ENCODE data around the gene RHBDL3. TPM values are rescaled to one million over a fixed set of nuclear protein-coding genes. Genes with fewer than 3 reads are reported as not detected.

The RHBDL3 gene
- total and polyA plus RNA-seq, 2 of the 8 experiments (the other 6 are each of a cell fraction or from before 2014, with no cell fraction given): 9.6 to 12.2 TPM

- Histone ChIP-seq H3K79me1 (ENCODE audit: low read depth, low read length) (no peaks in the 10 kb centered on the region), H3K36me3 (ENCODE audit: control insufficient read depth in 2 of 4, insufficient read depth in 4 of 4, low read length in 3 of 4) (no peaks in the 10 kb centered on the region), H3K27me3 (replicated peaks in 1 of 4; ENCODE audit: control insufficient read depth in 3 of 4, extremely low read depth in 1 of 4, insufficient read depth in 3 of 4, low read length in 3 of 4) (no peaks in the 10 kb centered on the region; a peak in 1 of 7 replicates), H3K4me1 (replicated peaks in 1 of 4; ENCODE audit: control insufficient read depth in 3 of 4, insufficient read depth in 4 of 4, low read length in 3 of 4) (peaks cover 5 to 7% (median 7%) of the 10 kb centered on the region in 4 experiments; a peak in 6 of 7 replicates), H3K79me2 (ENCODE audit: control insufficient read depth in 1 of 2, insufficient read depth in 2 of 2, low read length in 2 of 2) (no peaks in the 10 kb centered on the region), H3K9ac (replicated peaks in 1 of 4; ENCODE audit: extremely low read depth in 1 of 4, low read depth in 3 of 4, low read length in 3 of 4) (no peak overlapping the region), H2BK15ac (ENCODE audit: low read length) (peak overlapping the region; percentile 99; the same call in 1 of the 2 replicates), H2AFZ (ENCODE audit: low read length) (no peak overlapping the region), H3K4me2 (ENCODE audit: insufficient read depth in 1 of 2, low read depth in 2 of 2, low read length in 2 of 2) (no peak overlapping the region), H3K56ac (replicated peaks; ENCODE audit: insufficient read length, low read depth, low read length) (no peak overlapping the region), H3K23ac (ENCODE audit: insufficient read length) (no peak overlapping the region), H2BK5ac (ENCODE audit: low read depth, low read length) (peak overlapping the region; percentile 38; the same call in 1 of the 2 replicates), H3K18ac (ENCODE audit: extremely low read depth, low read length) (no peak overlapping the region), H3K14ac (ENCODE audit: insufficient read length) (no peak overlapping the region), H4K5ac (ENCODE audit: insufficient read length, low read depth, low read length) (no peak overlapping the region), H2BK20ac (ENCODE audit: low read length) (peak overlapping the region; percentile 92; the same call in 1 of the 2 replicates), H4K20me1 (replicated peaks in 1 of 2; ENCODE audit: control insufficient read depth in 1 of 2, insufficient read depth in 2 of 2, low read length in 2 of 2) (no peaks in the 10 kb centered on the region), H3K9me3 (ENCODE audit: insufficient read depth in 2 of 2, low read depth in 1 of 2, low read length in 1 of 2) (no peaks in the 10 kb centered on the region), H3K27ac (ENCODE audit: low read depth, low read length) (no peak overlapping the region), H2BK120ac (replicated peaks; ENCODE audit: low read depth, low read length) (no peak overlapping the region), H2BK12ac (ENCODE audit: low read depth, low read length) (no peak overlapping the region), H3K4ac (replicated peaks; ENCODE audit: insufficient read length, low read depth, low read length) (no peak overlapping the region), H4K91ac (replicated peaks; ENCODE audit: insufficient read length, low read length) (no peak overlapping the region), H2AK5ac (ENCODE audit: low read depth, low read length) (no peak overlapping the region), H3K4me3 (ENCODE audit: extremely low read depth in 1 of 4, insufficient read depth in 2 of 4, low read depth in 3 of 4, low read length in 4 of 4) (no peak overlapping the region), H4K8ac (ENCODE audit: extremely low read depth, insufficient read depth, low read length) (no peak overlapping the region), H3K23me2 (ENCODE audit: low read depth, low read length) (no peaks in the 10 kb centered on the region)
- DNase-seq (ENCODE audit: low read depth in 1 of 2, low spot score in 2 of 2) (no peak), FAIRE-seq (no peak)
- 91% methylated on average over 9 of the region's 9 CpGs; no CpG with 5 or more reads in 1 of the 2 experiments for WGBS, 2 experiments (ENCODE audit: extremely low coverage in 1 of 2, insufficient coverage in 1 of 2, insufficient read length in 1 of 2, insufficient replicate concordance in 2 of 2, low coverage in 1 of 2, low lambda C conversion rate in 2 of 2, missing lambda C conversion rate in 1 of 2)
- TF ChIP-seq JUND (IDR thresholded peaks at IDR 0.05; ENCODE audit: low read length) (no peak), YY1 (IDR thresholded peaks at IDR 0.05; ENCODE audit: low read depth, low read length) (no peak), CHD2 (IDR thresholded peaks at IDR 0.05; ENCODE audit: low read length) (no peak), EP300 (IDR thresholded peaks at IDR 0.05; ENCODE audit: borderline replicate concordance in 1 of 2, low read depth in 2 of 2, low read length in 2 of 2) (no peak), ATF3 (IDR thresholded peaks at IDR 0.05; ENCODE audit: insufficient read depth, low read depth, low read length) (no peak), KDM4A (IDR thresholded peaks at IDR 0.05; ENCODE audit: low read depth, low read length, severe bottlenecking) (no peak), E2F6 (IDR thresholded peaks at IDR 0.05) (no peak)
- TF ChIP-seq, protein P1, sequence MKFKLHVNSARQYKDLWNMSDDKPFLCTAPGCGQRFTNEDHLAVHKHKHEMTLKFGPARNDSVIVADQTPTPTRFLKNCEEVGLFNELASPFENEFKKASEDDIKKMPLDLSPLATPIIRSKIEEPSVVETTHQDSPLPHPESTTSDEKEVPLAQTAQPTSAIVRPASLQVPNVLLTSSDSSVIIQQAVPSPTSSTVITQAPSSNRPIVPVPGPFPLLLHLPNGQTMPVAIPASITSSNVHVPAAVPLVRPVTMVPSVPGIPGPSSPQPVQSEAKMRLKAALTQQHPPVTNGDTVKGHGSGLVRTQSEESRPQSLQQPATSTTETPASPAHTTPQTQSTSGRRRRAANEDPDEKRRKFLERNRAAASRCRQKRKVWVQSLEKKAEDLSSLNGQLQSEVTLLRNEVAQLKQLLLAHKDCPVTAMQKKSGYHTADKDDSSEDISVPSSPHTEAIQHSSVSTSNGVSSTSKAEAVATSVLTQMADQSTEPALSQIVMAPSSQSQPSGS (IDR thresholded peaks at IDR 0.05; ENCODE audit: low read length): no peak
- ChIA-PET CTCF (ENCODE audit: partially characterized antibody) (interaction anchor here (0.6 to 7.6 kb wide), 4 partner anchors 16 to 774 kb away, joined by 3 to 170 read pairs (median 4); no protein-coding TSS in a partner anchor), POLR2A (ENCODE audit: partially characterized antibody) (no interaction called here)
Observed at GRCh38 chr17:32256701-32257019, 9.0 kb upstream of the RHBDL3 start.
